Suprapubic skin (tissue), 4 donors: Measurements from ENCODE around the gene KCNA5. TPM values are rescaled to one million over a fixed set of nuclear protein-coding genes. Genes with fewer than 3 reads are reported as not detected.

Experiments
- DNase-seq, 2 donors: peaks; one replicate each; pipeline ENCODE4 v3.0.0-alpha.2; 2019; ENCODE audit warnings: low spot score in 2 of 2
- H3K27ac ChIP-seq: fragments of 200-600 bp; sonication (generic); one replicate; pipeline ENCODE4 v1.5.1; 2019
- H3K27me3 ChIP-seq: fragments of 200-600 bp; sonication (generic); one replicate; pipeline ENCODE4 v1.5.1; 2019
- H3K36me3 ChIP-seq: fragments of 200-600 bp; sonication (generic); one replicate; pipeline ENCODE4 v1.5.1; 2019
- H3K4me1 ChIP-seq: fragments of 200-600 bp; sonication (generic); one replicate; pipeline ENCODE4 v1.5.1; 2019
- H3K4me3 ChIP-seq: fragments of 200-600 bp; sonication (generic); one replicate; pipeline ENCODE4 v1.5.1; 2019; ENCODE audit warnings: mild to moderate bottlenecking
- H3K9me3 ChIP-seq: fragments of 200-600 bp; sonication (generic); one replicate; pipeline ENCODE4 v1.5.1; 2019
- CTCF ChIP-seq, 2 donors: fragments of 200-600 bp in 1 of 2; fragments of 450-650 bp in 1 of 2; sonication (generic) in 1 of 2; IDR thresholded peaks; one replicate each; pipeline ENCODE4 v1.5.1; 2016 to 2019; ENCODE audit warnings: antibody characterized with exemption in 2 of 2, mild to moderate bottlenecking in 1 of 2, moderate library complexity in 1 of 2
- EP300 ChIP-seq: sonication (generic); formaldehyde crosslinking; IDR thresholded peaks from one replicate; pipeline ENCODE4 v1.6.1; 2017; ENCODE audit warnings: antibody characterized with exemption
- POLR2A ChIP-seq, 2 donors: fragments of 450-650 bp; IDR thresholded peaks; one replicate each; pipeline ENCODE4 v1.6.1; 2017; ENCODE audit warnings: antibody characterized with exemption in 2 of 2, mild to moderate bottlenecking in 2 of 2, moderate library complexity in 2 of 2
- POLR2AphosphoS5 ChIP-seq, 3 donors: sonication (generic); formaldehyde crosslinking; IDR thresholded peaks; one replicate each; pipeline ENCODE4 v1.6.1; 2017; ENCODE audit warnings: antibody characterized with exemption in 3 of 3
- WGBS: methylation state at CpG from one replicate; pipeline ENCODE4 v1.1.5; 2018; 5-methylcytosine and 5-hydroxymethylcytosine counted together
- total RNA-seq, 4 donors: library from RNA; depleted of rRNA; stranded (reverse); fragments of >200 nt; gene quantifications; one replicate each; pipeline ENCODE4 v1.1.0, GENCODE V29; 2016

KCNA5 gene
- total RNA-seq, 4 donors from 2014 or later: 0.95 TPM; not detected in 3

- no peak overlapping the region for H3K27ac ChIP-seq
- DNase-seq: no peak
- peaks cover 2% of the 10 kb centered on the region for H3K4me1 ChIP-seq
- no peak overlapping the region for H3K4me3 ChIP-seq
- H3K27me3 ChIP-seq: no peaks in the 10 kb centered on the region
- 70% methylated on average over 4 of the region's 5 CpGs for WGBS
- no peak for TF ChIP-seq POLR2AphosphoS5 (IDR thresholded peaks at IDR 0.05)
- TF ChIP-seq CTCF (IDR thresholded peaks at IDR 0.05): no peak
- no peak for TF ChIP-seq POLR2A (IDR thresholded peaks at IDR 0.05)
- TF ChIP-seq EP300: no peak
- no peaks in the 10 kb centered on the region for H3K9me3 ChIP-seq
- no peaks in the 10 kb centered on the region for H3K36me3 ChIP-seq
Measured at GRCh38 chr12:5013266-5013730, 30.4 kb upstream of the KCNA5 start.

DNA sequence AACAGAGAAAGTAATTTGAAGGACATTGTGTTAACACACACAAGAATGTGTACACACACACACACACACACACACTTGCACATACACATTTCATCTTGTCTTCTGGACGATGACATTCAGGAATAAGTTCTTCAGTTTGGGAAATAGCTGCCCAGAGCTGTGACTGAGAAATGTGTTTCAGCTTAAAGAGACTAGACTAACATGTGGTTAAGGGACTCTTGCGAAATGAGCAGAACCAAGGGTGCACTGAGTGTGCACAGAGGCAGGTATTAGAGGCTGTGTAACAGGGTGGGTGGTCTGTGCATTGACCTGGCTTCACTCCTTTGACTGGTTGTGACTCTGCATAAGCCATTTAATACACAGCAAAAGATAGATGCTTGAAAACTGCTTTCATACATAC lies 29.4 kb upstream of the KCNA5 start:
- no peak for TF ChIP-seq EP300
- no peak for TF ChIP-seq CTCF (IDR thresholded peaks at IDR 0.05)
- no peak for TF ChIP-seq POLR2AphosphoS5 (IDR thresholded peaks at IDR 0.05)
- TF ChIP-seq POLR2A (IDR thresholded peaks at IDR 0.05): no peak
- Histone ChIP-seq H3K36me3 (no peaks in the 10 kb centered on the region), H3K27ac (no peak overlapping the region), H3K4me1 (peaks cover 5% of the 10 kb centered on the region), H3K9me3 (no peaks in the 10 kb centered on the region), H3K4me3 (no peak overlapping the region), H3K27me3 (no peaks in the 10 kb centered on the region)
- no peak for DNase-seq
- 80% methylated on average over 2 of the region's 2 CpGs for WGBS

- DNase-seq: no peak
- TF ChIP-seq EP300 (no peak), CTCF (IDR thresholded peaks at IDR 0.05) (no peak), POLR2A (IDR thresholded peaks at IDR 0.05) (no peak), POLR2AphosphoS5 (IDR thresholded peaks at IDR 0.05) (no peak)
- no peak overlapping the region for H3K4me3 ChIP-seq
- H3K27ac ChIP-seq: no peak overlapping the region
- 86% methylated on average over 12 of the region's 12 CpGs for WGBS
- H3K36me3 ChIP-seq: no peaks in the 10 kb centered on the region
- no peaks in the 10 kb centered on the region for H3K27me3 ChIP-seq
- peaks cover 9% of the 10 kb centered on the region for H3K4me1 ChIP-seq
- H3K9me3 ChIP-seq: no peaks in the 10 kb centered on the region
Measured at GRCh38 chr12:5015711-5016492, 27.8 kb upstream of the KCNA5 start.

DNA sequence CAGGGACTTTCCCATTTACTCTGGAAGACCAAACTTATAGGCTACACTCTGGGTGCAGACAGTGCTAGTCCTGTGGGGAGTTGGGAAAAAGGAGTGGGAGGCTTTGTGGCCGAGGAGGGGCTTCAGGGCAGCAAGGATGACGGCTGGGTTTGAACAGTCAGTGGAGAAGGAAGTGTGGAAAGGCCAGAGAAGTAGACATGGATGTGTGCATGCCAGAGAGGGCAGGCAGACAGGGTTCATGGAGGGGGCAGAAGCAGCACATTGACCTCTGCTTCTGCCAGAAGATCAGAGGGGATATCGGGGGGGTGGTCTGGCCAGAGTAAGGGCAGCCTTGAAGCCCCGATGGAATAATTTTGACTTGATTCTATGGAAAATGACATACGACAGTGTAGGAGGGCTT lies 27.2 kb upstream of the KCNA5 start:
- Histone ChIP-seq H3K27me3 (no peaks in the 10 kb centered on the region), H3K36me3 (no peaks in the 10 kb centered on the region), H3K27ac (no peak overlapping the region), H3K9me3 (no peaks in the 10 kb centered on the region), H3K4me3 (no peak overlapping the region), H3K4me1 (peaks cover 9% of the 10 kb centered on the region)
- 65% methylated on average over 5 of the region's 5 CpGs for WGBS
- no peak for DNase-seq
- TF ChIP-seq EP300: no peak

GRCh38 chr12:5017638-5018348 lies 25.9 kb upstream of the KCNA5 start:
- H3K27ac ChIP-seq: no peak overlapping the region
- TF ChIP-seq EP300 (no peak), CTCF (IDR thresholded peaks at IDR 0.05) (no peak), POLR2AphosphoS5 (IDR thresholded peaks at IDR 0.05) (no peak), POLR2A (IDR thresholded peaks at IDR 0.05) (no peak)

More at GRCh38 chr12:5017638-5018348, 25.9 kb upstream of the KCNA5 start:
- DNase-seq: no peak
- H3K4me1 ChIP-seq: peaks cover 9% of the 10 kb centered on the region
- no peaks in the 10 kb centered on the region for H3K36me3 ChIP-seq
- H3K4me3 ChIP-seq: no peak overlapping the region
- WGBS: 78% methylated on average over 22 of the region's 24 CpGs
- no peaks in the 10 kb centered on the region for H3K27me3 ChIP-seq
- H3K9me3 ChIP-seq: no peaks in the 10 kb centered on the region
